Heart left ventricle (tissue), 16 donors: ENCODE data around the gene TMEFF2. TPM values are rescaled to one million over a fixed set of nuclear protein-coding genes. Genes with fewer than 3 reads are reported as not detected.

Experiments
- ATAC-seq, 4 donors: fragments of 200-7000 bp; cut with Tn5 transposase; one replicate each; pipeline ENCODE4 v1.9.1; 2020 to 2022; ENCODE audit warnings: moderate library complexity in 4 of 4, mild to moderate bottlenecking in 3 of 4, moderate number of reproducible peaks in 1 of 4
- DNase-seq, 5 donors: peaks; one replicate each; pipeline ENCODE4 v3.0.0-alpha.2; 2020
- H3K27ac ChIP-seq, 12 donors: fragments of 200-600 bp; sonication (generic) in 4 of 12; one replicate each; pipeline versions ENCODE4 v1.5.0 to v1.8.0; 2016 to 2022; ENCODE audit warnings: mild to moderate bottlenecking in 2 of 12
- H3K27me3 ChIP-seq, 9 donors: fragments of 200-600 bp; sonication (generic) in 2 of 9; one replicate each; pipeline versions ENCODE4 v1.5.1 to v1.8.0; 2016 to 2022; ENCODE audit warnings: mild to moderate bottlenecking in 3 of 9
- H3K36me3 ChIP-seq, 9 donors: fragments of 200-600 bp; sonication (generic) in 2 of 9; one replicate each; pipeline versions ENCODE4 v1.5.0 to v1.8.0; 2018 to 2022; ENCODE audit warnings: mild to moderate bottlenecking in 2 of 9
- H3K4me1 ChIP-seq, 12 donors: fragments of 200-600 bp; sonication (generic) in 4 of 12; one replicate each; pipeline versions ENCODE4 v1.5.0 to v1.8.0; 2016 to 2022; ENCODE audit warnings: mild to moderate bottlenecking in 3 of 12
- H3K4me3 ChIP-seq, 12 donors: fragments of 200-600 bp; sonication (generic) in 4 of 12; one replicate each; pipeline versions ENCODE4 v1.5.0 to v1.8.0; 2017 to 2022; ENCODE audit warnings: mild to moderate bottlenecking in 9 of 12, moderate library complexity in 4 of 12
- H3K9me3 ChIP-seq, 12 donors: fragments of 200-600 bp; sonication (generic) in 4 of 12; one replicate each; pipeline versions ENCODE4 v1.5.0 to v1.8.0; 2016 to 2022; ENCODE audit warnings: mild to moderate bottlenecking in 1 of 12
- POLR2A ChIP-seq, 2 donors: fragments of 450-650 bp; IDR thresholded peaks; one replicate each; pipeline ENCODE4 v1.6.1; 2017; ENCODE audit warnings: antibody characterized with exemption in 2 of 2, mild to moderate bottlenecking in 2 of 2, moderate library complexity in 2 of 2
- WGBS, 4 donors: extraction: QIAGEN DNeasy Blood & Tissue Kit in 2 of 4; methylation state at CpG; one replicate each; pipeline versions ENCODE4 v1.1.5 to v1.1.7; 2013 to 2018; 5-methylcytosine and 5-hydroxymethylcytosine counted together
- intact Hi-C, 10 donors: fragments of 100-400 bp; cut with DNase I; formaldehyde crosslinking; loops; one replicate each; pipeline versions ENCODE4 v1.11.1 to v1.14.2; 2022
- polyA plus RNA-seq, 2 donors: library from polyadenylated mRNA; stranded (reverse); fragments of 200-250 nt; gene quantifications; one replicate each; pipeline ENCODE4 v1.2.3, GENCODE V29; 2013
- total RNA-seq, 9 donors: library from RNA; depleted of rRNA in 2 of 9; stranded (reverse); fragments of >200 nt in 2 of 9; fragmentation: NEBNext Ultra II Directional in 3 of 9; extraction: Animal tissue kit (Norgen Biotek cat#: 25700) in 3 of 9; gene quantifications; one replicate each; pipeline versions ENCODE4 v1.1.0 to v1.2.4, GENCODE V29; 2016 to 2023
- TF ChIP-seq, protein P1 (sequence below), 12 donors: fragments of 200-600 bp; sonication (generic) in 4 of 12; IDR thresholded peaks; one replicate each; pipeline versions ENCODE4 v1.5.0 to v1.8.0; 2018 to 2022; ENCODE audit warnings: antibody characterized with exemption in 12 of 12, mild to moderate bottlenecking in 5 of 12
- donor health status: ischemic (EF 13 %, LVEDD 7.1; RV severe dilation, severe dysfunction).
- donor health status: healthy with polysubstance abuse.
- donor health status: DM: no; HTN: yes; CAD: no.
- donor health status: DM: no; HTN: no; CAD: no.
- donor health status: ischemic (EF 25% LVEDD 6.9; RV normal size, moderate dysfunction).
- donor health status: ischemic (EF 25% LVEDD 5.7; RV mildly dilated, moderate dysfunction).
- donor health status: healthy.
- donor health status: DM: yes; HTN: yes; CAD: no.
- donor health status: ischemic (EF 35%, LVEDD 5.7; RV mildly dilated, moderate dysfunction).
- donor health status: nonischemic (EF 11% LVEDD 7.7; RV severe dilation, severe dysfunction).
- donor health status: DM: yes; HTN: yes; CAD: no.
- donor health status: PGD.
- donor health status: ischemic (EF 29% LVEDD 5.4; RV normal size, mild dysfunction).
- donor health status: nonischemic (EF 23%, LVEDD 6.1; RV moderate dilation, normal function).

The TMEFF2 gene
- total and polyA plus RNA-seq, 11 donors: 0.08 to 0.44 (median 0.23) TPM; not detected in 7

DNA sequence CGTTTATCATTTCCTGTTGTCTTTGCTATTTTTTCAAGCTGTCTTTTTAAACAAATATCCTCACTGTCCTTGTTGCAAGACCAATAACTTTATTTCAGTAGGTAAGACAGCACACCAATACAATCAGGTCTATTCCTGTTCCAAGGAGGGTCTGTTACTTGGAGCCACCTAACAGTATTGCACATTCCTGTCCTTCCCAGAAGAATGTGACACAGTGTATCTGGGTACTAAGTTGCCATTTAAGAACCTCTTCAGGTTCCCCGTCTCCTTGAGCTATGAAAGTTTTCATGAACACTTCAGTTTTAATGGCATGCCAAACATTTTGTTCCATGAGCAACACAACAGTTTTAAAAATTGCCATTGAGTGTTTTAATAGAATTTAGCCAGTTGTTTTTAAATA lies 209.0 kb downstream of the TMEFF2 start:
- Histone ChIP-seq H3K27me3 (no peaks in the 10 kb centered on the region), H3K4me3 (no peak overlapping the region), H3K36me3 (no peaks in the 10 kb centered on the region), H3K9me3 (no peaks in the 10 kb centered on the region), H3K27ac (no peak overlapping the region), H3K4me1 (peaks cover 0 to 9% (median 0%) of the 10 kb centered on the region in 12 donors)
- intact Hi-C loops: no loop called here
- DNase-seq (no peak), ATAC-seq (no peak)
- 53 to 64% (median 56%) methylated on average over 2 of the region's 2 CpGs for WGBS, 4 donors
- TF ChIP-seq, protein P1, sequence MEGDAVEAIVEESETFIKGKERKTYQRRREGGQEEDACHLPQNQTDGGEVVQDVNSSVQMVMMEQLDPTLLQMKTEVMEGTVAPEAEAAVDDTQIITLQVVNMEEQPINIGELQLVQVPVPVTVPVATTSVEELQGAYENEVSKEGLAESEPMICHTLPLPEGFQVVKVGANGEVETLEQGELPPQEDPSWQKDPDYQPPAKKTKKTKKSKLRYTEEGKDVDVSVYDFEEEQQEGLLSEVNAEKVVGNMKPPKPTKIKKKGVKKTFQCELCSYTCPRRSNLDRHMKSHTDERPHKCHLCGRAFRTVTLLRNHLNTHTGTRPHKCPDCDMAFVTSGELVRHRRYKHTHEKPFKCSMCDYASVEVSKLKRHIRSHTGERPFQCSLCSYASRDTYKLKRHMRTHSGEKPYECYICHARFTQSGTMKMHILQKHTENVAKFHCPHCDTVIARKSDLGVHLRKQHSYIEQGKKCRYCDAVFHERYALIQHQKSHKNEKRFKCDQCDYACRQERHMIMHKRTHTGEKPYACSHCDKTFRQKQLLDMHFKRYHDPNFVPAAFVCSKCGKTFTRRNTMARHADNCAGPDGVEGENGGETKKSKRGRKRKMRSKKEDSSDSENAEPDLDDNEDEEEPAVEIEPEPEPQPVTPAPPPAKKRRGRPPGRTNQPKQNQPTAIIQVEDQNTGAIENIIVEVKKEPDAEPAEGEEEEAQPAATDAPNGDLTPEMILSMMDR (IDR thresholded peaks at IDR 0.05): no peak
- TF ChIP-seq POLR2A (IDR thresholded peaks at IDR 0.05): no peak

DNA sequence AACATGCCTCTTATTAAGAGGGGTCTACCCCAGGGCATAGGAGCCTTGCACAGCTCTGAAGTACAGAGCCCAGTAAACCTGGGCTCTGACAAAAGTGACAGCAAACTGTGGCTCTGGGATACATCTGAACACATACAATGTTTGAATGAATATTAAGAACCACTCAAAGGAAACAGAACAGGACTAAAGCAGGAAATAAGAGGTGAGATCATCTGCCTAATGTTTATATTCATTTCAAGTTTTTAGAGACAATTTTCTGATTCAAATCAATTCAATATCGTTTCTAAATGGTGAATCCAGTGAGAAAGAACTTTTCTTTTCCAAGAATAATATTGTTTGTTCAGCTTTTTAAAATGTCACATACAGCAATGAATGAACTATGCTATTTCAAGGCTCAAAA lies 211.1 kb downstream of the TMEFF2 start:
- DNase-seq: no peak

DNA sequence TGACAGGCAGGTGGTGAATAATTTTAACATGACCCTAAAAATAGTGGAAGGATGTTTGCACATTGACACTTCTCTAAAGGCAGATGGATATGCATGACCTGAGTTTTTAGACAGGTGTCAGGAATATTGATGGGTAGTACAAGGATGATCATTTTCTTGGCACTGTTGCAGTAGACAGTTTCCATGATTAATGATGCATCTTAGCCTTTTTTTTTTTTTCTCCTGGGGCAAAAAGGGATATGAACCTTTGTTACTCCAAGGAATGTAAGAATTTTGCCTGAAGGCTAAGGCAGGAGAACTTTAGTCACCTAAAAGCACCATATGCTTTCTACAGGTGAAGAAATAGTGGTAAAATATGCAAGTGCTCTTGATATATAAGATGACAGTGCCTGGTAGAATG lies 211.5 kb downstream of the TMEFF2 start:
- TF ChIP-seq POLR2A (IDR thresholded peaks at IDR 0.05): no peak
- TF ChIP-seq, protein P1 (IDR thresholded peaks at IDR 0.05): no peak
- intact Hi-C loops: no loop called here
- H3K4me3 ChIP-seq: no peak overlapping the region
- H3K4me1 ChIP-seq: peaks cover 0 to 9% (median 0%) of the 10 kb centered on the region in 12 donors
- no peak for ATAC-seq
- no peaks in the 10 kb centered on the region for H3K9me3 ChIP-seq
- no peaks in the 10 kb centered on the region for H3K36me3 ChIP-seq
- DNase-seq: no peak
- H3K27me3 ChIP-seq: no peaks in the 10 kb centered on the region
- H3K27ac ChIP-seq: no peak overlapping the region

More for the DNA sequence above, 211.1 kb downstream of the TMEFF2 start:
- no peaks in the 10 kb centered on the region for H3K9me3 ChIP-seq
- TF ChIP-seq, protein P1 (IDR thresholded peaks at IDR 0.05): no peak
- no peak for TF ChIP-seq POLR2A (IDR thresholded peaks at IDR 0.05)
- H3K27me3 ChIP-seq: no peaks in the 10 kb centered on the region
- H3K4me1 ChIP-seq: peaks cover 0 to 9% (median 0%) of the 10 kb centered on the region in 12 donors
- ATAC-seq: no peak
- 41 to 63% (median 46%) methylated on average over 1 of the region's 1 CpG for WGBS, 4 donors
- no peak overlapping the region for H3K27ac ChIP-seq
- no peak overlapping the region for H3K4me3 ChIP-seq
- no peaks in the 10 kb centered on the region for H3K36me3 ChIP-seq
- intact Hi-C loops: no loop called here

DNA sequence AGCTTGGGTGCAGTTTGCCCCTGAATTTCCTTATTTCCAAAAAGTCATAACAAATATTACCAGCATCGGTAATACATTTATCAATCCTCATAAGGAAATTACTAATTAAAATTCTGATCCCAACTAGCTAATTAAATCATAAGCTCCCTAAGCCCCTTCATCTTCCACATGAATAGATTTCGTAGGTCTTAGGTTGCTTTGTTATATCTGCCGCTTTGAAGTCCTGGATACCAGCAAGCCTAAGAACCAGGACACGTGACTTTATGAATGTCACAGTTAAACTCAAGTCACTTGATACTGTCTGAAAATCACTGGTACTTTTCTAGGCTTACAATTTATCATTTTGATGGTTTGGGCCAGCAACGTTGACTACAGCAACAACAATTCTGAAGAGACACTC lies 213.0 kb downstream of the TMEFF2 start:
- intact Hi-C loops: no loop called here
- H3K27ac ChIP-seq: no peak overlapping the region

More for the DNA sequence above, 213.0 kb downstream of the TMEFF2 start:
- H3K4me1 ChIP-seq: peaks cover 0 to 9% (median 0%) of the 10 kb centered on the region in 12 donors
- H3K9me3 ChIP-seq: no peaks in the 10 kb centered on the region
- H3K4me3 ChIP-seq: no peak overlapping the region
- DNase-seq: no peak
- 84 to 96% (median 90%) methylated on average over 5 of the region's 5 CpGs for WGBS, 4 donors
- TF ChIP-seq, protein P1 (IDR thresholded peaks at IDR 0.05): no peak
- no peak for TF ChIP-seq POLR2A (IDR thresholded peaks at IDR 0.05)
- H3K27me3 ChIP-seq: no peaks in the 10 kb centered on the region
- ATAC-seq: no peak
- H3K36me3 ChIP-seq: no peaks in the 10 kb centered on the region
